Mesendoderm (in vitro differentiated cells): ENCODE results near the gene CPA2.

Source experiments
- DNase-seq: peaks from one replicate; pipeline ENCODE4 v3.0.0; 2013
- H2AK5ac ChIP-seq: 2 replicates; pipeline ENCODE4 v1.6.1; 2013; ENCODE audit warnings: low read length, inconsistent platforms
- H2BK120ac ChIP-seq: 2 replicates; pipeline ENCODE4 v1.6.1; 2013; ENCODE audit warnings: low read depth, mild to moderate bottlenecking, low read length, moderate library complexity, mixed read lengths
- H2BK15ac ChIP-seq: replicated peaks from 2 replicates; pipeline ENCODE4 v1.6.1; 2013; ENCODE audit warnings: low read depth, mild to moderate bottlenecking, moderate library complexity
- H2BK5ac ChIP-seq: 2 replicates; pipeline ENCODE4 v1.6.1; 2013; ENCODE audit warnings: low read length, inconsistent platforms
- H3K18ac ChIP-seq: 2 replicates; pipeline ENCODE4 v1.6.1; 2013; ENCODE audit warnings: mild to moderate bottlenecking, low read length, mixed read lengths
- H3K23ac ChIP-seq: one replicate; pipeline ENCODE4 v1.6.1; 2013; ENCODE audit warnings: low read length
- H3K27ac ChIP-seq: 2 replicates; pipeline ENCODE4 v1.5.1; 2013; ENCODE audit warnings: low read depth, mild to moderate bottlenecking, inconsistent platforms, low read length, moderate library complexity
- H3K27me3 ChIP-seq: 2 replicates; pipeline ENCODE4 v1.6.1; 2013; ENCODE audit warnings: low read length, control low read depth, mild to moderate bottlenecking, inconsistent platforms; ENCODE audit not compliant: insufficient read depth, poor library complexity
- H3K36me3 ChIP-seq: 2 replicates; pipeline ENCODE4 v1.6.1; 2013; ENCODE audit warnings: low read length, inconsistent platforms; ENCODE audit not compliant: control insufficient read depth, insufficient read depth
- H3K4ac ChIP-seq: one replicate; pipeline ENCODE4 v1.6.1; 2013; ENCODE audit warnings: low read depth, mild to moderate bottlenecking, low read length, moderate library complexity
- H3K4me1 ChIP-seq: 2 replicates; pipeline ENCODE4 v1.6.1; 2013; ENCODE audit warnings: low read depth, low read length, inconsistent platforms; ENCODE audit not compliant: control insufficient read depth
- H3K4me2 ChIP-seq: 2 replicates; pipeline ENCODE4 v1.6.1; 2013; ENCODE audit warnings: low read length
- H3K4me3 ChIP-seq: 2 replicates; pipeline ENCODE4 v1.5.1; 2013; ENCODE audit warnings: mild to moderate bottlenecking, low read length
- H3K56ac ChIP-seq: one replicate; pipeline ENCODE4 v1.6.1; 2013; ENCODE audit warnings: low read length
- H3K79me1 ChIP-seq: 2 replicates; pipeline ENCODE4 v1.6.1; 2013; ENCODE audit warnings: low read length, inconsistent platforms
- H3K79me2 ChIP-seq: 2 replicates; pipeline ENCODE4 v1.6.1; 2013; ENCODE audit warnings: mild to moderate bottlenecking, low read length; ENCODE audit not compliant: control insufficient read depth, insufficient read depth
- H3K9ac ChIP-seq: 2 replicates; pipeline ENCODE4 v1.6.1; 2013; ENCODE audit warnings: low read length, inconsistent platforms
- H4K5ac ChIP-seq: one replicate; pipeline ENCODE4 v1.6.1; 2013; ENCODE audit warnings: low read length
- H4K8ac ChIP-seq: one replicate; pipeline ENCODE4 v1.6.1; 2013; ENCODE audit warnings: low read depth, mild to moderate bottlenecking, control low read depth, low read length, moderate library complexity
- WGBS: extraction: QIAGEN DNeasy Blood & Tissue Kit; methylation state at CpG from one replicate; pipeline ENCODE4 v1.1.7; 2013; ENCODE audit warnings: low lambda C conversion rate, missing lambda C conversion rate; ENCODE audit not compliant: insufficient coverage; ENCODE audit errors: extremely low coverage; 5-methylcytosine and 5-hydroxymethylcytosine counted together

CPA2 gene

GRCh38 chr7:130258494-130259078, 8.1 kb upstream of the CPA2 start:
- Histone ChIP-seq H3K36me3 (no peaks in the 10 kb centered on the region), H3K4me3 (no peak overlapping the region), H4K5ac (no peak overlapping the region), H2BK120ac (no peak overlapping the region), H2BK5ac (no peak overlapping the region), H3K9ac (no peak overlapping the region), H3K27me3 (no peaks in the 10 kb centered on the region), H3K4me2 (no peak overlapping the region), H4K8ac (no peak overlapping the region), H3K18ac (no peak overlapping the region), H3K79me2 (no peaks in the 10 kb centered on the region), H3K4me1 (no peaks in the 10 kb centered on the region), H3K56ac (no peak overlapping the region), H3K23ac (no peak overlapping the region), H3K79me1 (no peaks in the 10 kb centered on the region), H3K4ac (no peak overlapping the region), H3K27ac (no peak overlapping the region), H2AK5ac (no peak overlapping the region), H2BK15ac (no peak overlapping the region)
- DNase-seq: no peak
- WGBS: no CpG with 5 or more reads among the region's 1 CpG

GRCh38 chr7:130262448-130262847, 4.2 kb upstream of the CPA2 start:
- H3K9ac ChIP-seq: no peak overlapping the region
- WGBS: no CpG with 5 or more reads among the region's 2 CpGs
- no peak overlapping the region for H3K18ac ChIP-seq
- H3K4me3 ChIP-seq: no peak overlapping the region
- no peaks in the 10 kb centered on the region for H3K79me1 ChIP-seq
- H3K56ac ChIP-seq: no peak overlapping the region
- H2BK15ac ChIP-seq: no peak overlapping the region
- no peak overlapping the region for H4K5ac ChIP-seq
- H3K27ac ChIP-seq: peak overlapping the region; percentile 43
- no peak overlapping the region for H2AK5ac ChIP-seq
- no peak overlapping the region for H3K23ac ChIP-seq
- H3K4me2 ChIP-seq: no peak overlapping the region
- H4K8ac ChIP-seq: no peak overlapping the region
- H2BK120ac ChIP-seq: peak overlapping the region; percentile 39
- DNase-seq: no peak
- H3K79me2 ChIP-seq: no peaks in the 10 kb centered on the region
- H3K4ac ChIP-seq: peak overlapping the region; percentile 18
- no peaks in the 10 kb centered on the region for H3K36me3 ChIP-seq
- no peaks in the 10 kb centered on the region for H3K27me3 ChIP-seq
- H2BK5ac ChIP-seq: no peak overlapping the region
- peaks cover 2% of the 10 kb centered on the region for H3K4me1 ChIP-seq

DNA sequence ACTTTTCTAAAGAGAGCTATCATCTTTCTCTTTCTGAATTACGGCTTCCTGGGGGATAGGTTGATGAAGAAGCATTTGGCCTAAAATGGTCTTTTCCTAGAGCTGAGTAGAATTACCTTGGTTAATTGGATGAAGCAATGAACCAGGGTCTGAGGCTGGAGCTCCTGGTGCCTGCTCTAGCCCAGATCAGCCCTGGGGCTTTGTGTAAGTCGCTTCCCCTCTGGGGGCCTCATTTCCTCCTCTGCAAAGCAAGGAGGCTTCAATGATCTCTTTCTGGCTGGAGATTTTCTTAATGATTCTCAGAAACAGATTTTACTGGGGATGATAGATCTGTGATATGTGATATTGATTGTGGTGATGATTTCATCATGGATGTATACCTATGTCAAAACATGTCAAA, 3.5 kb upstream of the CPA2 start:
- Histone ChIP-seq H3K36me3 (no peaks in the 10 kb centered on the region), H3K27me3 (no peaks in the 10 kb centered on the region), H3K27ac (peak overlapping the region; percentile 11), H3K9ac (no peak overlapping the region), H3K4me1 (peaks cover 2% of the 10 kb centered on the region), H3K56ac (no peak overlapping the region), H2BK5ac (no peak overlapping the region), H2BK15ac (no peak overlapping the region), H3K18ac (no peak overlapping the region), H3K79me1 (no peaks in the 10 kb centered on the region), H4K5ac (no peak overlapping the region), H3K79me2 (no peaks in the 10 kb centered on the region), H3K23ac (no peak overlapping the region), H3K4me2 (no peak overlapping the region), H3K4ac (no peak overlapping the region), H2AK5ac (no peak overlapping the region), H2BK120ac (no peak overlapping the region), H4K8ac (no peak overlapping the region), H3K4me3 (no peak overlapping the region)
- WGBS: no CpG with 5 or more reads among the region's 2 CpGs
- DNase-seq: no peak

GRCh38 chr7:130266961-130267321, 278 bp downstream of the CPA2 start:
- Histone ChIP-seq H3K56ac (no peak overlapping the region), H3K9ac (no peak overlapping the region), H3K4me3 (no peak overlapping the region), H3K27me3 (no peaks in the 10 kb centered on the region), H3K18ac (no peak overlapping the region), H2BK15ac (no peak overlapping the region), H3K79me1 (no peaks in the 10 kb centered on the region), H3K4me1 (peaks cover 2% of the 10 kb centered on the region), H3K27ac (no peak overlapping the region), H3K79me2 (no peaks in the 10 kb centered on the region), H3K36me3 (no peaks in the 10 kb centered on the region), H2BK5ac (no peak overlapping the region), H3K23ac (no peak overlapping the region), H3K4me2 (no peak overlapping the region), H4K8ac (no peak overlapping the region), H4K5ac (no peak overlapping the region), H2BK120ac (no peak overlapping the region), H2AK5ac (no peak overlapping the region), H3K4ac (no peak overlapping the region)
- no peak for DNase-seq
- WGBS: no CpG with 5 or more reads among the region's 1 CpG

- H2BK120ac ChIP-seq: no peak overlapping the region
- no peak overlapping the region for H3K4ac ChIP-seq
- no peak overlapping the region for H3K9ac ChIP-seq
- no peak overlapping the region for H3K4me3 ChIP-seq
- no peak overlapping the region for H2AK5ac ChIP-seq
- H3K27ac ChIP-seq: no peak overlapping the region
- no peak overlapping the region for H3K56ac ChIP-seq
- H3K79me2 ChIP-seq: no peaks in the 10 kb centered on the region
- H3K36me3 ChIP-seq: no peaks in the 10 kb centered on the region
- no peak overlapping the region for H3K23ac ChIP-seq
- no peaks in the 10 kb centered on the region for H3K27me3 ChIP-seq
- no peak for DNase-seq
- H2BK5ac ChIP-seq: no peak overlapping the region
- no CpG with 5 or more reads among the region's 6 CpGs for WGBS
- H3K4me1 ChIP-seq: peaks cover 9% of the 10 kb centered on the region
- H3K18ac ChIP-seq: no peak overlapping the region
- no peak overlapping the region for H4K5ac ChIP-seq
- H3K79me1 ChIP-seq: no peaks in the 10 kb centered on the region
- H3K4me2 ChIP-seq: no peak overlapping the region
- H4K8ac ChIP-seq: no peak overlapping the region
- no peak overlapping the region for H2BK15ac ChIP-seq
Observed at GRCh38 chr7:130268463-130269317, 2.0 kb downstream of the CPA2 start.
